OCI-LY3 (cell line): ENCODE measurements around the gene LTC4S.

Experiments used
- EZH2phosphoT487 ChIP-seq: fragments of 200-600 bp; shearing (Covaris generic); IDR thresholded peaks from 2 replicates; pipeline ENCODE4 v1.6.1; 2018; ENCODE audit warnings: antibody characterized with exemption, mixed run types, low read depth
- TF ChIP-seq, protein P1 (sequence below): fragments of 200-600, 300-600 bp; sonication (generic); IDR thresholded peaks from 2 replicates; pipeline ENCODE4 v1.5.1; 2014; ENCODE audit warnings: antibody characterized with exemption, low read length, low read depth

DNA sequence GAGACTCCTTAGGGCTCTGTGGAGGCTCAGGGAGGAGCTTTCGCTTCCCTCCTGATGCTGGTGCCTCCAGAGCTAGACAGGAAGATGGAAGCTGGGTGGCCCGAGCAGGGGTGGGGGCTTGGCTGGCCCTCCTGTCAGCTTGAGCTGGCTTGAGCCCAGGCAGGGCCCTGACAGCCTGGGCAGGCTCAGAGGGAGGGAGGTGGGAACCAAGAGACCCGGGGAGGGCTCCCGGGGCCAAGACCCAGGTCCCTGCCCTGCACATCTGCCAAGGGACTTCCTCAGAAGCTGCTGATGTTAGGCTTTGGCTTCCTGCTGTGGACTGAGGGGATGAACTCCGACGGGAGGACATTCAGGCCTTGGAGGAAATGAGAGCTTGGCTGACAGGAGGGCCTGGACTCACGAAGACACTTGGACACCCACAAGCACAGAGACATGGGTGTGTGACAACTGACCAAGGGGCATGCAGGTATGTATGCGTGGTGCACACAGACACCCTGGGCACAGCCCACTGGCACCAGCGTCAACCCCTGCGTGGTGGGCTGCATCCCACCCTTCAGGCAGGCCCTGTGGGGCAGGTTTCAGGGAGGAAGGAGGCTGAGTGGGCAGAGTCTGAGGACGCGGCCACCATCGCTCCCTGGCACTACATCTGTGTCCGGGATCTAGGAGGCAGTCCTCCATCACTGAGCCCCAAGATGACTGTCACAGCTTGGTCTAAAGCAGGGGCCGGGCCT, 1.7 kb upstream of the LTC4S start:
- TF ChIP-seq, protein P1, sequence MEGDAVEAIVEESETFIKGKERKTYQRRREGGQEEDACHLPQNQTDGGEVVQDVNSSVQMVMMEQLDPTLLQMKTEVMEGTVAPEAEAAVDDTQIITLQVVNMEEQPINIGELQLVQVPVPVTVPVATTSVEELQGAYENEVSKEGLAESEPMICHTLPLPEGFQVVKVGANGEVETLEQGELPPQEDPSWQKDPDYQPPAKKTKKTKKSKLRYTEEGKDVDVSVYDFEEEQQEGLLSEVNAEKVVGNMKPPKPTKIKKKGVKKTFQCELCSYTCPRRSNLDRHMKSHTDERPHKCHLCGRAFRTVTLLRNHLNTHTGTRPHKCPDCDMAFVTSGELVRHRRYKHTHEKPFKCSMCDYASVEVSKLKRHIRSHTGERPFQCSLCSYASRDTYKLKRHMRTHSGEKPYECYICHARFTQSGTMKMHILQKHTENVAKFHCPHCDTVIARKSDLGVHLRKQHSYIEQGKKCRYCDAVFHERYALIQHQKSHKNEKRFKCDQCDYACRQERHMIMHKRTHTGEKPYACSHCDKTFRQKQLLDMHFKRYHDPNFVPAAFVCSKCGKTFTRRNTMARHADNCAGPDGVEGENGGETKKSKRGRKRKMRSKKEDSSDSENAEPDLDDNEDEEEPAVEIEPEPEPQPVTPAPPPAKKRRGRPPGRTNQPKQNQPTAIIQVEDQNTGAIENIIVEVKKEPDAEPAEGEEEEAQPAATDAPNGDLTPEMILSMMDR: no peak
- TF ChIP-seq EZH2phosphoT487: no peak
